Colon (tissue), 2 donors: ENCODE data around the gene TSEN34.
"Not testable (repeated sequence)": the region's sequence is repeated elsewhere in the genome, so short reads cannot be mapped to it uniquely, and the experiment has no call there.

Experiments used
- FAIRE-seq: peaks from 2 replicates; lab custom pipeline; 2012; peaks lifted over from hg19 to GRCh38; lab: Jason Lieb, UNC
- donor health status: control.
- donor health status: control.

TSEN34 gene

DNA sequence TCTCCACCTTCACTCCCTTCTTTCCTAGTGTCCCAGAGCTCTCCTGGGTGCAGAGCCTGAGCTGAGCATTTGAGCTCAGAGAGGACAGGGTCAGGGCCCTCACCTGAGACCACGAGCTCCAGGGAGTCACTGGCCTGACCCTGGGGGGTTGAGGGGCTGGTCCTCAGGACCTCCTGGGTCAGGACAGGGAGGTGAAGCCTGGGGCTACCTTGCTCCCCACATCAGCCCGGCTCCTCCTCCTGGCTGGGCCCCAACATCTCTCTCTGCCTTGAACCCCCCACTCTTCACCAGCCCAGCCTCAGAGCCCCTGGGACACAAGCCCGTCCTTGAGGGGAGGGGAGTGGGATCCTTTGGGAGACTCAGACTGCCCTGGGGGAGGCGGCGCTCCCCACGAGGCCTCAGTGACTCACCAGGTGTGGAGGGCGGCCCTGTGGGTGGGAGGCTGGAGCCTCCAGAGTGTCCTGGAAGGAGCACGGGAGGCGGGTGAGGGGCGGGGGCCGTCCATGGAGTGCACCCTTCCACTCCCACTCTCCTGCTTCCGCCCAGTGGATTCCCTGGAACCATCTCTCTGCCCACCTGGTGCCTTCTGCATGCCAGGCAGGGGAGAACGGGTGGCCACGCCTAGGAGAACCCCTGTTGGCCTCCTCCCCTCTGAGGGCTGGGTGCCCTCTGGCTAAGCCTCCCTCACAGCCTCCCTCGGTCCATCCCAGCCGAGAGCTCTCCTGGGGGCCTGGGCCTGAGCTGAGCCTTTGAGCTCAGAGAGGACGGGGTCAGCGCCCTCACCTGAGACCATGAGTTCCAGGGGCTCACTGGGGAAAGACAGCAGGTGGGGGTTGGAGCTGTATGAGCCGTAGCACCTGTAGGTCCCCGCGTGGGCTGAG, 48.6 kb downstream of the TSEN34 start:
- FAIRE-seq = not testable (repeated sequence)

GRCh38 chr19:54240372-54241336, 49.5 kb downstream of the TSEN34 start:
- FAIRE-seq = not testable (repeated sequence)

GRCh38 chr19:54242234-54242633, 51.1 kb downstream of the TSEN34 start:
- FAIRE-seq = not testable (repeated sequence)

DNA sequence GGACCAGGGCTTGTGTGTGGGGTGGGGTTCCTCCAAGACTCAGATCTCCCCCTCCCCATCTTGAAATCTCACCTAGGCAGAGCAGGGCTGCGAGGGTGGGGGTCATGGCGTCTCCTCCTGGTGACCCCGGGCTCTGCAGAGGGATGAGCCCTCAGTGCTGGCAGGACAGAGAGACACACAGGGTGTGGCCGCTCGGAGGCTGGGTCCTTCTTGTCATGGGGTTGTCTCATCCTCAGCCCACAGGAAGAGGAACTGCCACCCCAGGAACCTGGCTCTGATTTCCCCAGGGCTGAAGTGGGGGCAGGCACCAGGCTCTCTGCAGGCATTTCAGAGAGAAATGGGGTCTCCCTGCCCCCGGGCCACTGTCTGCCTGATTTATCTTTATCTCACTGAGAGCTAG, 51.5 kb downstream of the TSEN34 start, which contains the start of gene LILRA6:
TSS of gene LILRA6 (minus strand) at position 145 of the 400 bp plus-strand sequence.
- not testable (repeated sequence) for FAIRE-seq

DNA sequence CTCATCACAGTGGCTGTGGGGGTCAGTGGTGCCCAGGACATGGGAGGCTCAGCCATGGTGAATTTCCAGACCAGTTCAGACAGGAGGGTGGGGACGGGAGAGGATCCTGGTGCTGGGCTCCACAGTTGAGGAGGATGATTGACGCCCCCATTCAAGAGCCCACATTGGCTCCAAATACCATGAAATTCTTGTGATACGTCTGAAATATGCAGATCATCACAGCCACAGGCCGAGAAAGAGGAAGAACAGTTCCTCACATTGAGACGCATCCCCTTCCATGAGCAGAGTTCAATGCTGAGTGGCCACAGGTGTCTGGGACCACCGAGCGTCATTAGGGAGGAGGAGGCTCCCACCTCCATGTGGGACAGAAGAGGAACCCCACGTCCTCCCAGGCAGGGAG, 52.7 kb downstream of the TSEN34 start:
- not testable (repeated sequence) for FAIRE-seq
